ENCODE results near the gene FAM200A. TPM values are rescaled to one million over a fixed set of nuclear protein-coding genes. Genes with fewer than 3 reads are reported as not detected.
"Not testable (repeated sequence)": the region's sequence is repeated elsewhere in the genome, so short reads cannot be mapped to it uniquely, and the experiment has no call there.

The FAM200A gene
- total RNA-seq = 6.8 TPM
- long read RNA-seq, transcript FAM200A-202 (2 exons, 2,480 nt) = major isoform, 7 of 9 reads
- long read RNA-seq, partial matches to known transcripts = 0 of 9 reads
- long read RNA-seq, other reads (novel, unspliced or antisense) = 2 of 9 reads

DNA sequence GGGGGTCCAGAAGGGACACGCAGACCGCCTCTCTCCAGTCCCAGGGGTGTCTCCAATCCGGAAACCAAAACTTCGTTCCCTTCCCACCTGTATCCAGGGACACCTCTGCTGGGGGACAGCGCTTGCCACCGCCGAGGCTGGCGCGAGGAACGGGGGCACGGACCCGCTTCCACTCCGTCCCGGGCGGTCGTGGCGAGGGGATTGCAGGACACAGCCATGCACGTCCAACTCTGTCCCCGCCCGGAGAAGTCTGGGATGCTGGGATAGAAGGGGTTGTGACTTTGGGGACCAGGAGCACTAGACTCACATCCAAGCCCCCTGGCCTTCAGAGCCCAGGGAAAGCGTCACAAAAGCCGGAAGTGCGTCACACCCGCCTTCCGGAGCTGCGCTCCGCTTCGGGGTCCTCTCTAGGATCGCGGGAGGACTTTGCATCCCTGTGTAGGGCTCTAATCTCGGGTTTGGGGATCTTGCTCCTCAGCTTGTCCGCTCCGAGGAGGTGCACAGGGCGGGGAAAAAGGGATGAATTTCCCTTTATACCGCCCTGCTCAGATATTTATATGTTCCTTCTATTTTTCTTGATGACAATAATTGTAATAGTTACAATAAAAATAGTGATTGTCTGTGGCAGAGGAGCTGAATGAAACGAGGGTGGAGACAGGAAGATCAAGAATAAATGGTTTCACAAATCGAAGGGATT lies at the start of gene FAM200A:
TSS of gene FAM200A (minus strand) at position 348 of the 697 bp plus-strand sequence. CDS start 3,707 bp downstream, outside the sequence.
- DNase-seq (ENCODE audit: missing footprints) = peak; percentile 94
- ATAC-seq = peak; percentile 98
- intact Hi-C loops (cut with DNase I) = loop anchor here (5.0 kb wide), 1 partner anchor 50 kb away; the partner anchor contains the start of genes ZKSCAN5 and ZNF394

DNA sequence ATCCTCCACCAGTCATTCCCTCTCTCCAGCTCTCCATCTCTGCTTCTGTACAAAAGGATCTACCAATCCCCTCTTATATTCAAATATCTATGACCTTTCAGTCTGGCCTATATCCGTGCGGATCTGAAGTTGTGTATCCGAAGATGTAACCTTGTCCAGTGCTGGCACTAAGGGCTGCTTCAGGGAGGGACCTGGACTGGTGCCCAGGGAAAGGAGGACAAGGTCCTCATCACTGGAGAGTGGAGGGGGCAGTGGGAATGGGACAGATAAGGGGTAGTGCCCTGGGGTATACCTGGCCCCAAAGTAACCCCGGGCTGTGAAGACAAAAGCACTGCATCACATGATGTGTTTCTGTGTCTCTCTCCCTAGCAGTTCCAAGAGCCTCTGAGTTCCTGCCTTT lies 47.9 kb upstream of the FAM200A start:
- no peak for DNase-seq (ENCODE audit: missing footprints)
- intact Hi-C loops (cut with DNase I) = no loop called here
- ATAC-seq = no peak

DNA sequence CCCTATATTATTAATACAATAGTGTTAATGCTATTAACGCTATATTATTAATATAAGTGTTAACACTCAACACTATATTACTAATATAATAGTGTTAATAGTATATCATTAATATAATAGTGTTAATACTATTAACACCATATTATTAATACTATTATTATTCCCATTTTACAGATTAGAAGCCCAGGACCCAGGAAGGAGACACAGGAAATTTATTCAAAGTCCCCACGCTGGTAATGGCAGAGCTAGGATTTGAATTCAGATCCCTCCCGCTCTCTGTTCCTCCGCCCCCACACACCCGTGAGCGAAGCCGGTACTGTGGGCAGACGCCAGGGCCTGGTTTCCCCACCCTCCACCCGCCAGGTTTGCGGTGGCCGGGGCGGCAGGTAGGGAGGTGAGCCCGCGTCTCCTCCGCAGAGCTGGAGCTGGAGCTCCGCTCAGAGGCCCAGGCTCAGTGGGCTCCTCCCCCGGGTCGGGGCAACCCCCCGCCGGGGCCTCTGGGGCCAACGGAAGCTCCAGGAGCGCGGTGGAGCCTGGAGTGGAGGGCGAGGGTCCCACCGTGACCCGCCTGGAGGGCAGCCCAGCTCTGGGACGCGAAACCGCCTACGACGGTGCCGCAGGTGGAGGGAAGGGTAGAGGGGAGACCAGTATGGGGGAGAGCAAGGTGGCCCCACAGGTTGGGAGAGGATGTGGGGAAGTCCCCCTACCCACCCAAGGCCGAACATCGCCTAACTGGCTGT lies 46.0 kb upstream of the FAM200A start, which contains the start of gene TMEM225B:
TSS of gene TMEM225B (plus strand) at position 506 of the 740 bp plus-strand sequence. CDS start 6,122 bp downstream, outside the sequence.
- intact Hi-C loops (cut with DNase I) = no loop called here
- ATAC-seq (no peak), DNase-seq (ENCODE audit: missing footprints) (no peak)

DNA sequence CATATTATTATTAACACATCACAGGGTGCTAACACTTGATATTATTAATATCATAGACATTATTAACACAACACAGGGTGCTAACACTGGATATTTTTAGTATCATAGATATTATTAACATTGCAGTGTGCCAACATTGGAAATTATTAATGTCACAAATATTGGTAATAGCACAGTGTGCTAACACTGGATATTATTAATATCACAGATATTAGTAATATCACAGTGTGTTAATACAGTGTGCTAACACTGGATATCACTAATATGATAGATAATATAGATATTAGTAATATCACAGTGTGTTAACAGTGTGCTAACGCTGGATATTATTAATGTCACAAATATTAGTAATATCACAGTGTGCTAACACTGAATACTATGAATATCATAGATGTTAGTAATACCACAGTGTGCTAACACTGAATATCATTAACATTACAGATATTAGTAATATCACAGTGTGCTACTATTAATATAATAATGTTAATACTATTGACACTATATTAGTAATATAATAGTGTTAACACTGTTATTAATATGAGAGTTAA lies 44.6 kb upstream of the FAM200A start:
- ATAC-seq (no peak), DNase-seq (ENCODE audit: missing footprints) (no peak)
- intact Hi-C loops (cut with DNase I) = no loop called here

DNA sequence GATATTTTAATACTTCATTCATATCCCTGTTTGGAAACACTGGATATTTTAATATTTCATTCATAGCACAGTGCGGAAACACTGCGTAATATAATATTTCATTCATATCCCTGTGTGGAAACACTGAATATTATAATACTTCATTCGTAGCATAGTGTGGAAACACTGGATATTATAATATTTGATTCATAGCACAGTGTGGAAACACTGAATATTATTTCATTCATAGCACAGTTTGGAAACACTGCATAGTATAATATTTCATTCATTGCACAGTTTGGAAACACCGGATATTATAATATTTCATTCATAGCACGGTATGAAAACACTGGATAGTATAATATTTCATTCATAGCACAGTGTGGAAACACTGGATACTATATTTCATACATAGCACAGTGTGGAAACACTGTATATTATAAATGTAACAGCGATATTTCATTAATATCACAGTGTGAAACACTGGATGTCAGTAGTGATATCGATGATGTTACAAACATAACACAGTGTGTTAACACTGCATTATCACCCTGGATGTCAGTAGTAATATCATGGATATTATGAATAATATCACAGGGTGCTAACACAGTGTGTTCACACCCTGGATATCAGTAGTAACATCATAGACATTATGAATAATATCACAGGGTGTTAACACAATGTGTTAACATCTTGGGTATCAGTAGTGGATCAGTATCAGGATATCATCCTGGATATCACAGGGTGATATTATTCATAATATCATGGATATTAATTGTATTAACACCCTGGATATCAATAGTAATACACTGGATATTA lies 43.2 kb upstream of the FAM200A start:
- intact Hi-C loops (cut with DNase I) = no loop called here
- ATAC-seq (no peak), DNase-seq (ENCODE audit: missing footprints) (no peak)

DNA sequence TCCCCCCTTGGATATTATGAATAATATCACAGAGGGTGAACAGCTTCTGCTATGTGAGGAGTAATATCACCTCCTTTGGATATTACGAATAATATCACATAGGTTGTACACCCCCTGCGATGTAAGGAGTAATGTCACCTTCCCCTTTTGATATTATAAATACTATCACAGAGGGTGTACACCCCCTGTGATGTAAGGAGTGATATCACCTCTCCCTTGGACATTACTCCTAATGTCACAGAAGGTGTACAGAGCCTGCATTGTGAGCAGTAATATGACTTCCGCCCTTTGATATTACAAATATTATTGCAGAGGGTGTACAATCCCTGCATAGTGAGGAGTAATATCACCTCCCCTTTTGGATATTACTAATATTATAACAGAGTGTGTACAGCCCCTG lies 37.0 kb upstream of the FAM200A start:
- ATAC-seq (no peak), DNase-seq (ENCODE audit: missing footprints) (no peak)
- intact Hi-C loops (cut with DNase I) = no loop called here

DNA sequence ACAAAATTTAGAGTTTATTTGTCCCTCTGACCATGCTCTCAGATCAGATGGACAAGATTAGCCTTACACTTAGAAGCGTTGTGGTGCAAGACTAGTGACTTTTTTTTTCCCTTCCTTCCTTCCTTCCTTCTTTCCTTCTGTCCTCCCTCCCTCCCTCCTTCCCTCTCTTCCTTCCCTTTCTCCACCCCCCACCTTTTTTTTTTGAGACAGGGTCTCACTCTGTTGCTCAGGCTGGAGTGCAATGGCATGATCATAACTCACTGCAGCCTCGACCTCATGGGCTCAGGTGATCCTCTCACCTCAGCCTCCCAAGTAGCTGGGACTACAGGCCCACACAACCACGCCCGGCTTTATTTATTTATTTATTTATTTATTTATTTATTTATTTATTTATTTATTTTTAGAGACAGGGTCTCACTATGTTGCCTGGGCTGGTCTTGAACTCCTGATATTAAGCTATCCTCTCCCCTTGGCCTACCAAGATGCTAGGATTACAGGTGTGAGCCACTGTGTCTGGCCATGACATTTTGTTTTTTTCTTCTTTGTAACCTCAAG lies 28.9 kb upstream of the FAM200A start:
- ATAC-seq; intact Hi-C loops (cut with DNase I); DNase-seq (ENCODE audit: missing footprints): not testable (repeated sequence)

DNA sequence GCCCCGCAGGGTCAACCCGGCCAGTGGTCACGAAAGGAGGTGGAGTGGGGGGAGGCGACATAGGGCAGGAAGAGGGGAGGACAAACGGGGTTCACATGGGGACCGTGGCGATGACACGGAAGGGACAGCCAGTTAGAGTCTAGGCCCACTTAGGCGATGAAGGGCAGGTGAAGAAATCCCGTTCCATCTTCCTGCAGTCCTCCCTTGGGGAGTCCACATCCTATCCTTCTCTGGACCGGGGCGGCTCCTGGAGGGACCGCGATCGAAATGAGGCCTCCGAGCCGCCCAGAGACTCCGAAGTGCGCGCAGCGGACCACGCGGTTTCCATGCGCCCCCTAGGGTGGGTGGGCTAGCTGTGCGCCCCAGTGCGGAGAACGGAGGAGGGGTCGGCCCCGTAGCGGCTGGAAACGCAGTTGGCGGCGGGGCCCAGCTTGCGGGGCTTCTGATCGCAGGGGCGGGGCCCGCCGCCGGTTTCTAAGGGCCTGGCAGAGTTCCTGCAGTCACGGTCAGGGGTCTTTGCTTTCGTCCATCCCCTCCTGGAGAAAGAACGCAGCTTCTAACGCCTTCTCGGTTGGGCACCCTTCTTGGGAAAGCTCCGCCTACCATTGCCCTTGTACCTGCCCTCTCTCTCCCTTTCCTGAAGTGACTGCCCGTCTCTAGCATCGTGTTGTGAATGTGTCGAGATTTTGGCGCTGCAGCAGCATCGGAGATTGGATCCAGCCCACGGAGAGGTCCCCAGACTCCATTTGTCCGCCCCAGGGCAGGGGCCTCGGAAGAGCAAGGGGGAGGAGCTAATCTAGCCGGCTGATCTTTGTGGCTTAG lies 28.3 kb upstream of the FAM200A start:
- ATAC-seq = peak; percentile 61
- peak; percentile 74 for DNase-seq (ENCODE audit: missing footprints)
- intact Hi-C loops (cut with DNase I) = no loop called here

DNA sequence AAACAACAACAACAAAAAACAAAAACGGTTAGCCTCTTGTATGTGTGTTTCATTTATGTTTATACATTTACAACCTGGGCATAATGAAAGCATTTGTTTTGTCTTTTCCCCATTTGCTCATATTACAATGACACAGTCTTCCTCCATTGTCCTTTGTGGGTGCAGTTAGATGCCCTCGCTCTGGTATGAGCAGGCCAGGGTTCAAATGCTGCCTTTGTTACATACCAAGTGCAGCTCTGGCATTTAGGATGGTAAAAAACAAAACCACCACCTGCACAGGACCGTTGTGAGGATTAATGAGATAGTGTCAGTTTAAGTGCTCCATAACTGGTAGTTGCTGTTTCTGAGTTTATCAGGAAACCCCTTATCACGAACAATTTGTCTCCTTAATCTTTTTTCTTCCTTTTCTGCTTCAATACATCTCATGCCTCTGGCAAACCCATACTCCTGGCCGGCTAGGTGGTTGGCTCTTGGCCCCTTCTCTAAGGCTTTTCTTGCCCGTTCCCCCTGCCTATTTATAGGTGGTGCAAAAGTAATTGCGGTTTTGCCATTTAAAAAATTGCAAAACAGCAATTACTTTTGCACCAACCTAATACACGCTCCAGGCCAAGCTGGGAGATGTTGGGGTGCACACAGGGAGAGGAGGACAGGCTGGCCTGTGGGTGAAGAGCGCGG lies 27.5 kb upstream of the FAM200A start:
- intact Hi-C loops (cut with DNase I) = no loop called here
- DNase-seq (ENCODE audit: missing footprints) (no peak), ATAC-seq (no peak)

DNA sequence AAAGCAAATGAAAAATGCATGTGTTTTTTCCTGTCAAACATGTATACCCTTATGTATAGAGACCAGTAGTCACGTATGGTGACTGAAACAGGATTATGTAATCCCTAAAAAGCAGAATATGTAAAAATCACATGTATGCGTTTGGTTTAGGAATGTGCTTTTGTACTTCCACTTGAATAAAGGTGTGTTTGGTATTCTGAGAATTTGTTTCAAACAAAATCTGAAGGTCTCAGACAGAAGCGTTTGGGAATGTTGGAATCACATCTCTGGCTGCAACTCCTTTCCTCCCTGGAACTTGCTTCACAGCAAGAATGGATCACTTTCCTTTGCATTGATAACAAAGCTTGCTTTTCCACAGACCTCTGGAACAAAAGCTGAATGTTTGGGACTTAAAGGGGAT lies 24.3 kb upstream of the FAM200A start:
- no peak for DNase-seq (ENCODE audit: missing footprints)
- ATAC-seq = no peak
- intact Hi-C loops (cut with DNase I) = no loop called here

DNA sequence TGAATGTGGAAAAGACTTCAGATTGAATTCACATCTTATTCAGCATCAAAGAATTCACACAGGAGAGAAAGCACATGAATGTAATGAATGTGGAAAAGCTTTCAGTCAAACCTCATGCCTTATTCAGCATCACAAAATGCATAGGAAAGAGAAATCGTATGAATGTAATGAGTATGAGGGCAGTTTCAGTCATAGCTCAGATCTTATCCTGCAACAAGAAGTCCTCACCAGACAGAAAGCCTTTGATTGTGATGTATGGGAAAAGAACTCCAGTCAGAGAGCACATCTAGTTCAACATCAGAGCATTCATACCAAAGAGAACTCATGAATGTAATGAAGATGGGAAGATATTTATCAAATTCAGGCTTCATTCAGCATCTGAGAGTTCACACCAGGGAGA lies 21.3 kb upstream of the FAM200A start:
- DNase-seq (ENCODE audit: missing footprints) (no peak), ATAC-seq (no peak)
- intact Hi-C loops (cut with DNase I) = no loop called here

DNA sequence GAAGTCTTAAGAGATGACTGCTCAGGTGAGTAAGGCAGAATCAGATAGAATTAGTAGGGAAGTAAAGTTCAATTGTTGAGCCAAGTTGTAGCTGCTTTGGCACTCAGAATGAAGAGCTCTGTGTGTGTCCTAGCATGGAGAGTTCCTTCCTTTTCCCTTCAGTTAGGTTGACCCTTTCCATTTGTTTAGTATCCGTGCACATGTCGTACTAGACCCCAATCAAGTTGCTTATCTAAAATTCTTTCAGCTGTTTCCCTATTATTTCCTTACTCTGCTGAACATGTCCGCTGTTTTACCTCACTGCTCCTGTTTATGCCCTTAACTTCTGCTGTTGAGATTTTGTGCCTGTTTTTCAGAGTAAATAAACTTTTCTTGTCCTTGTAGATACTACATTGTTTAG lies 19.9 kb upstream of the FAM200A start:
- intact Hi-C loops (cut with DNase I) = no loop called here
- no peak for ATAC-seq

DNA sequence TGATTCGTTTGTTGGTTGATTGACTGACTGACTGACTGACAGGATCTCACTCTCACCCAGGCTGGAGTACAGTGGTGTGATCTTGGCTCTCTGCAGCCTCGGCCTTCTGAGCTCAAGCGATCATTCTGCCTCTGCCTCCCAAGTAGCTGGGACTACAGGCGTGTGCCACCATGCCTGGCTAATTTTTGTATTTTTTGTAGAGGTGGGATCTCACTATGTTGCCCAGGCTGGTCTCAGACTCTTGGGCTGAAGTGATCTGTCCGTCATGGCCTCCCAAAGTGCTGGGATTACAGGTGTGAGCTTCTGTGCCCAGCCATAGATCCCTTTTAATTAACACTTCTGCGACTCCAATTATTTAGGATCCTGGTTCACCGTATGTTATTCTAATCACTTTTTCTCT lies 16.9 kb upstream of the FAM200A start:
- DNase-seq (ENCODE audit: missing footprints); ATAC-seq; intact Hi-C loops (cut with DNase I): not testable (repeated sequence)

More for the DNA sequence above, 19.9 kb upstream of the FAM200A start:
- DNase-seq (ENCODE audit: missing footprints) = no peak

DNA sequence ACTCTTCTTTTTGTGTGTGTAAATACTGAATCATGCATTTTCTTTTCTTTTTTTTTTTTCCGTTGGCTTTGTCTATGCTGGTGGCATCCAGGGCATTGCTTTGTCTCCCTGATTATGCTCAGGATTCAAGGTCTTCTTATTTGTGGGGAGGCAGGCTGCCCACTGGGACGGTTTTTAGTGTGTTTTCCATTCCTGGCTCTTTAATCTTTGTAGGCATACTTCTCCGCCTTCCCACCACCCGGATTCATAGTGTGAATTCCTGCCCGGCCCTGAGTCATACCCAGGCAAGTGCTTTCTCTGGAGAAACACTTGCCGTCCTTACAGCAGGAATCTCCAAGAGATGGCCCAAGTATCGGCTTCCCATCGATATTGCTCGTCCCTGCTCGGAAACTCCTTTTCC lies 11.7 kb upstream of the FAM200A start:
- ATAC-seq (no peak), DNase-seq (ENCODE audit: missing footprints) (no peak)
- intact Hi-C loops (cut with DNase I) = no loop called here

DNA sequence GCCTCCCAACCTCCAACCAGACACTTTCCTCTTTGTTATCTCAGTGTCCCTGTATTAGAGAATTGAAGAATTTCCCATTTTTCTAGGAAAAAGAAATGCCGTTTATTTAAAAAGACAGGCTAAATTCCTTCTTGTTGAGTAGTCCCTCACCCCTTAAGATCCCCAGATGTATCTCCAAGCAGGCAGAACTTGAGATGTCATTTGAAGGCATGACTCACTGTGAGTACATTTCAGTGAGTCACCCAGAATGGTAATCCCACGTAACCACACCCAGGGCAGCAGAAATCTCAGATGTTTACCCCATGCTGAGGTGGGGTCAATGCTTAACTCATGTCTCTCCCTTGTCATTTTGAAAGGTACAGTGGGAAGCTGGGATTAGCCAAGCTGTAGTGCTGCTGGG lies 10.9 kb upstream of the FAM200A start:
- intact Hi-C loops (cut with DNase I) = no loop called here
- DNase-seq (ENCODE audit: missing footprints) (no peak), ATAC-seq (no peak)

DNA sequence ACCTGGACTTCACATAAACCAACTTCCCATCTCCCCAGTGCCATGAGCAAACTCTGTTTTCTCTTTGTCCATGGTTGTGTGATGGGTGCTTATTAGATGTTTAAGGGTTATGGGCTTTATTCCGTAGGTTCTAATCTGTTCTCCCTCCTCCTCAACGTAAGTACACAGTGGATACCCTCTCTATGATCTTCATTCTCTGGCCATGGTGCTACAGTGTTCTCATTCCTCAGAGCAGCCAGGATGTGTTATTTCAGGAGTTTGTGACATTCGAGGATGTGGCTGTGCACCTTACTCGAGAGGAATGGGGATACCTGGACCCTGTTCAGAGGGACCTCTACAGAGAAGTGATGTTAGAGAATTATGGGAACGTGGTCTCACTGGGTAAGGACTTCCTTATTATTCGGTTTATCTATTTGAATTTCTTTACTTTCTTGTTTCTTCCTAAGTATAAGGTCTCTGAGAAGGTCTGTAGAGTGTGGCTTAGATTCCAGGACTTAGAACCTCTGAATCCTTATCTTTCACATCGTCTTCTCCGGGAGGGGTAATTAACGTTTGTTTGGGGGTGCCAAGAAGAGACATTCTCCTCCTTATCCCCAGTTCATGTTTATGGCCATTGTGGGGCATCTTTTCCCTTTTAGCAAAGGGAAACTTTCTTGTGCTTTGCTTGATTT lies 10.3 kb upstream of the FAM200A start:
- intact Hi-C loops (cut with DNase I) = no loop called here
- ATAC-seq (no peak), DNase-seq (ENCODE audit: missing footprints) (no peak)

DNA sequence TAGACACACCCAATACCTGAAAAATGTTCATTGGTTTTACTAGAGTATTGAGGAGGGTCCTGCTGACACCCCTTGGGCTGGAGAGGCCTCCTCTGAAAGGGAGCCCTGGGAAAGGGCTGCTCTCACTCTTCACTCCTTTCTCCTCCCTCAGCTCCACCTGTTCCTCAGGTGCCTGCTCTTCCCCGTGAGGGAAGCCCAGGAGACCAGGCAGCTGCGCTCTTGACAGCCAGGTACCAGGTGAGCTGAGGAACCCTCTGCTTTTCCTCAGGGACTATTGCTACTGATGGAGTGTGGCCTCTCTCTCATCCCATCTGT lies 9.8 kb upstream of the FAM200A start:
- intact Hi-C loops (cut with DNase I) = no loop called here
- ATAC-seq = no peak
- DNase-seq (ENCODE audit: missing footprints) = no peak

Data from Right ventricle myocardium inferior (tissue), 1 donor.